Esophagus squamous epithelium (tissue), 5 donors: ENCODE measurements around the gene COL18A1. TPM values are rescaled to one million over a fixed set of nuclear protein-coding genes. Genes with fewer than 3 reads are reported as not detected.

Experiments
- DNase-seq: peaks from one replicate; lab custom pipeline; 2025; lab: John Stamatoyannopoulos, UW
- H3K27ac ChIP-seq, 4 donors: fragments of 200-600 bp; sonication (generic); one replicate each; pipeline ENCODE4 v1.5.1; 2016 to 2019; ENCODE audit warnings: mild to moderate bottlenecking in 1 of 4
- H3K27me3 ChIP-seq, 4 donors: fragments of 200-600 bp; sonication (generic); 1 replicate in 3 of 4; 2 replicates in 1 of 4; pipeline versions ENCODE4 v1.5.1 to v1.6.0; 2017 to 2021; ENCODE audit warnings: antibody characterized with exemption in 1 of 4
- H3K36me3 ChIP-seq, 3 donors: fragments of 200-600 bp; sonication (generic); one replicate each; pipeline ENCODE4 v1.5.1; 2016 to 2019
- H3K4me1 ChIP-seq, 3 donors: fragments of 200-600 bp; sonication (generic); one replicate each; pipeline ENCODE4 v1.5.1; 2017 to 2019
- H3K4me3 ChIP-seq, 4 donors: fragments of 200-600 bp; sonication (generic); 1 replicate in 3 of 4; 2 replicates in 1 of 4; pipeline ENCODE4 v1.5.1; 2016 to 2019; ENCODE audit warnings: mild to moderate bottlenecking in 2 of 4, moderate library complexity in 1 of 4
- H3K9me3 ChIP-seq, 3 donors: fragments of 200-600 bp; sonication (generic); one replicate each; pipeline ENCODE4 v1.5.1; 2016 to 2019
- CTCF ChIP-seq, 6 experiments: fragments of 450-650 bp in 4 of 6; fragments of 200-600 bp in 2 of 6; sonication (generic) in 2 of 6; IDR thresholded peaks; one replicate each; pipeline ENCODE4 v1.5.1; 2016 to 2019; ENCODE audit warnings: antibody characterized with exemption in 6 of 6, mild to moderate bottlenecking in 4 of 6, moderate library complexity in 4 of 6
- POLR2A ChIP-seq, 4 donors: fragments of 450-650 bp; IDR thresholded peaks; one replicate each; pipeline ENCODE4 v1.6.1; 2017; ENCODE audit warnings: antibody characterized with exemption in 4 of 4, mild to moderate bottlenecking in 4 of 4, moderate library complexity in 3 of 4
- WGBS, 2 donors: methylation state at CpG; one replicate each; pipeline ENCODE4 v1.1.5; 2018; 5-methylcytosine and 5-hydroxymethylcytosine counted together
- intact Hi-C: fragments of 100-400 bp; cut with DNase I; formaldehyde crosslinking; loops from one replicate; pipeline ENCODE4 v1.15.0; 2022
- total RNA-seq, 4 donors: library from RNA; depleted of rRNA; stranded (reverse); fragments of >200 nt; gene quantifications; one replicate each; pipeline ENCODE4 v1.1.0, GENCODE V29; 2016
- donor health status: DM: yes; HTN: yes; CAD: no.

The COL18A1 gene
- total RNA-seq, 4 donors from 2014 or later = 38.9 to 69.0 (median 52.5) TPM

DNA sequence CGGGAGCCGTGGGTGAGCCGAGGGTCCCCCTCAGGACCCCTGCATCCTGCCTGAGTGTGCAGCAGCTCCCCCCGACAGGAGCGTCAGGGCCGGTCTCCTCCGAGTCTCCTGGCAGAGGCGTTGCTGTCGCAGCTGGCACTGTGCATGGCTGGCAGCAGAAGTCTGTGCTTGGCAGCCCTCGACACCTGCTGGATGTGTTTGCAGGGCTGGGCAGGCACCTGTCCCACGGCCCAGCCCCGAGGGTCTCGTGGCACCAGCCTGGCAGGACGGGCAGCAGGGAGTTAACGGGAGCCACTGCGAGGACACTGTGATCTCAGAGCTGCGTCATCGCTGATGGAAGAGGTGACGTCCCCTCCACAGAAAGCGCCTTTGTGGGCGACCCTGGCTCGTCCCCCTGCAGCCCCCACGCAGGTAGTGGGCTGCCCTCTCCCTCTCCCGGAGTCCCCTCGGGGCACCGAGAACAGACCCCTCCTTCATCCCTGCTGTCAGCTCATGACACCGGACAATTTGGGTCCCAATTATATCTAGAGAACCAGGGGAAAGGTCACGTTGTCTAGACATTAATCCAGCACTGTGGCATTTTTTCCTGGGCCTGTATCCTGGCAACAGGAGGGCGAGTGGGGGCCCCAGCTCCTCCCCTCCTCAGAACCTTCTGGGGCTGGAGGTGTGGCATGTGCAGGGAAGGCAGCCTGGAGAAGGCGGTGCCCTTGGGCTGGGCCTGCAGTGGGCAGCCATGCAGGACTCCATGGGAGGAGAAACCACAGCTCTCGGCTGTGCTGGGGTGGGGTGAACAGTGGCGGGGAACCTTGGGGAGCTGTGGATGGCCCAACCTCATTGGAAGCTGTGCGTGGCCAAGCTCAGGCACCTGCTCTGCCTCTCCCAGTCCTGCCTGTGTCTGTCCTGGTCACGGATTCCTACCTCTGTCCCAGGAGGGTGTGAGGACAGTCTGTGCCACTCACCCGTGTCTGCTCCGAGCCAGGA lies 15.4 kb downstream of the COL18A1 start:
- intact Hi-C loops = no loop called here
- Histone ChIP-seq H3K9me3 (no peaks in the 10 kb centered on the region), H3K4me3 (no peak overlapping the region), H3K36me3 (no peaks in the 10 kb centered on the region), H3K27ac (peak overlapping the region in 3 of 4 donors; percentile 44 to 75 (median 61)), H3K27me3 (peaks cover 0 to 6% (median 0%) of the 10 kb centered on the region in 4 donors), H3K4me1 (peaks cover 20 to 56% (median 20%) of the 10 kb centered on the region in 3 donors)
- no peak for DNase-seq
- WGBS, 2 donors = 46 to 48% methylated on average over 4 to 9 of the region's 36 CpGs
- TF ChIP-seq POLR2A (IDR thresholded peaks at IDR 0.05) = no peak
- no peak for TF ChIP-seq CTCF (IDR thresholded peaks at IDR 0.05)

GRCh38 chr21:45421071-45421845 lies 16.3 kb downstream of the COL18A1 start:
- TF ChIP-seq CTCF (IDR thresholded peaks at IDR 0.05) (peak in 1 of 6 experiments; percentile 11), POLR2A (IDR thresholded peaks at IDR 0.05) (no peak)
- WGBS, 2 donors = 58% methylated on average over 9 to 12 of the region's 25 CpGs
- Histone ChIP-seq H3K27ac (peak overlapping the region in 3 of 4 donors; percentile 29 to 75 (median 61)), H3K9me3 (no peaks in the 10 kb centered on the region), H3K27me3 (peaks cover 0 to 6% (median 0%) of the 10 kb centered on the region in 4 donors), H3K4me1 (peaks cover 20 to 50% (median 20%) of the 10 kb centered on the region in 3 donors), H3K4me3 (no peak overlapping the region), H3K36me3 (no peaks in the 10 kb centered on the region)
- intact Hi-C loops = no loop called here
- DNase-seq = no peak

- DNase-seq = no peak
- H3K36me3 ChIP-seq = no peaks in the 10 kb centered on the region
- TF ChIP-seq CTCF (IDR thresholded peaks at IDR 0.05) (no peak), POLR2A (IDR thresholded peaks at IDR 0.05) (no peak)
- H3K4me1 ChIP-seq = peaks cover 20 to 51% (median 21%) of the 10 kb centered on the region in 3 donors
- 63 to 79% methylated on average over 2 to 13 of the region's 28 CpGs for WGBS, 2 donors
- H3K27me3 ChIP-seq = peaks cover 0 to 6% (median 0%) of the 10 kb centered on the region in 4 donors
- H3K27ac ChIP-seq = peak overlapping the region in 1 of 4 donors; percentile 16
- intact Hi-C loops = no loop called here
- no peaks in the 10 kb centered on the region for H3K9me3 ChIP-seq
- H3K4me3 ChIP-seq = no peak overlapping the region
Observed at GRCh38 chr21:45421846-45422775, 17.1 kb downstream of the COL18A1 start.

DNA sequence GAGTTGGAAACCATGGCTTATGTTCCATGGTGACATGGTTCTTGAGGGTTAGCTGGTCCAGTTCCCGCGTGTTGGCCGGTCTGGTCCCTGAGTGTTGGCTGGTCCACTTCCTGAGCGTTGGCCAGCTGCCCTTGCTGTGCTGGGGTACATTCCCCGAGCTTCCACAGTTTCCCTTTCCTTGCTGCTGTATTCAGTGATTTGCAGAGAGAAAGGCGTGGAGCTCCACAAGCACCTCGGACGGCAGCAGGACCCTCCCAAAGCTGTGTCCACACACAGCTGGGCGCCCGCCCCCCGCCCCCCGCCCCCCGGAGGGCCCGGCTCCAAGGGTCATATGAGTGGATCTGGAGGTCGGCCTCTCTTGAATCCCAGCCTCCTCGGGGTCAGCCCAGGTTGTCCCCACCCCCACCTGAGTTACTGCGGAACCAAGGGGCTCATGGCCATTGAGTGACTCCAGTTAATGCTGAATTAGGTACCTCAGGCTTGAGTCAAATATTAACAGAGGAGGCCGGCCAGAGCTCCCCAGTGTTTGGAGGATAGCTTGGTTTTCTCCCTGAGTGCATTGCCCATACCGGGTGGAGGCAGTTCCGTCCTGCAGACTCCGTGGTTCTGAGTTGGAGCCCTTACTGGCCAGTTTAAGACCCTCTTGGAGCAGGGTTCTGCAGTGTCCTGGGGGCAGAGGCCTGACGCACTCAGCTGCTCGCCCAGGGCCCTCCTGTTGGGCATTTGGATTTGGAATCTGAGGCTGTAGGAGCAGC lies 18.4 kb downstream of the COL18A1 start:
- Histone ChIP-seq H3K4me1 (peaks cover 24 to 51% (median 32%) of the 10 kb centered on the region in 3 donors), H3K27ac (no peak overlapping the region), H3K9me3 (no peaks in the 10 kb centered on the region), H3K4me3 (no peak overlapping the region), H3K36me3 (no peaks in the 10 kb centered on the region), H3K27me3 (peaks cover 0 to 6% (median 0%) of the 10 kb centered on the region in 4 donors)
- DNase-seq = no peak
- TF ChIP-seq POLR2A (IDR thresholded peaks at IDR 0.05) (no peak), CTCF (IDR thresholded peaks at IDR 0.05) (no peak)
- intact Hi-C loops = no loop called here
- 70 to 97% methylated on average over 7 of the region's 23 CpGs for WGBS, 2 donors
